Lower leg skin (tissue), 4 donors: ENCODE results near the gene OTUD1. TPM values are rescaled to one million over a fixed set of nuclear protein-coding genes. Genes with fewer than 3 reads are reported as not detected.

Source experiments
- DNase-seq, 2 donors: peaks; one replicate each; pipeline ENCODE4 v3.0.0-alpha.2; 2019; ENCODE audit warnings: low spot score in 2 of 2
- H3K4me3 ChIP-seq: fragments of 200-600 bp; sonication (generic); 2 replicates; pipeline ENCODE4 v1.5.1; 2017; ENCODE audit warnings: mild to moderate bottlenecking, low read depth; ENCODE audit not compliant: poor library complexity, severe bottlenecking
- CTCF ChIP-seq, 3 donors: fragments of 450-650 bp; IDR thresholded peaks; one replicate each; pipeline ENCODE4 v1.5.1; 2016; ENCODE audit warnings: antibody characterized with exemption in 3 of 3, mild to moderate bottlenecking in 3 of 3, moderate library complexity in 2 of 3
- POLR2A ChIP-seq, 2 donors: fragments of 450-650 bp; IDR thresholded peaks; one replicate each; pipeline ENCODE4 v1.6.1; 2016 to 2017; ENCODE audit warnings: antibody characterized with exemption in 2 of 2, mild to moderate bottlenecking in 1 of 2, moderate library complexity in 1 of 2
- whole genome bisulfite sequencing, 2 donors: methylation state at CpG; one replicate each; pipeline ENCODE4 v1.1.5; 2018; 5-methylcytosine and 5-hydroxymethylcytosine counted together
- intact Hi-C: fragments of 100-400 bp; cut with DNase I; formaldehyde crosslinking; loops from one replicate; pipeline ENCODE4 v1.15.0; 2023; ENCODE audit warnings: low total_unique reads
- total RNA-seq, 4 donors: library from RNA; depleted of rRNA; stranded (reverse); fragments of >200 nt; gene quantifications; one replicate each; pipeline ENCODE4 v1.1.0, GENCODE V29; 2016

Gene OTUD1
- total RNA-seq, 4 donors from 2014 or later: 29.4 to 48.5 (median 34.8) TPM

GRCh38 chr10:23406409-23406808 is 32.5 kb upstream of the OTUD1 start:
- no peak overlapping the region for H3K4me3 ChIP-seq
- 71 to 81% methylated on average over 5 of the region's 5 CpGs for WGBS, 2 donors
- no peak for TF ChIP-seq POLR2A (IDR thresholded peaks at IDR 0.05)
- no peak for DNase-seq
- intact Hi-C loops: no loop called here

- TF ChIP-seq CTCF (IDR thresholded peaks at IDR 0.05): no peak
- no peak for TF ChIP-seq POLR2A (IDR thresholded peaks at IDR 0.05)
- no peak for DNase-seq
- WGBS, 2 donors: 65 to 67% methylated on average over 8 of the region's 8 CpGs
- H3K4me3 ChIP-seq: no peak overlapping the region
- intact Hi-C loops: no loop called here
Observed at GRCh38 chr10:23408330-23408976, 30.4 kb upstream of the OTUD1 start.

GRCh38 chr10:23412223-23412622 is 26.7 kb upstream of the OTUD1 start:
- DNase-seq: no peak
- 51 to 64% methylated on average over 2 of the region's 2 CpGs for WGBS, 2 donors
- intact Hi-C loops: no loop called here
- H3K4me3 ChIP-seq: no peak overlapping the region
- no peak for TF ChIP-seq POLR2A (IDR thresholded peaks at IDR 0.05)
- TF ChIP-seq CTCF (IDR thresholded peaks at IDR 0.05): no peak

GRCh38 chr10:23413629-23414089 is 25.2 kb upstream of the OTUD1 start:
- TF ChIP-seq POLR2A (IDR thresholded peaks at IDR 0.05) (no peak), CTCF (IDR thresholded peaks at IDR 0.05) (no peak)
- WGBS, 2 donors: 73 to 82% methylated on average over 5 of the region's 5 CpGs
- no peak for DNase-seq
- H3K4me3 ChIP-seq: no peak overlapping the region
- intact Hi-C loops: no loop called here

- intact Hi-C loops: no loop called here
- WGBS, 2 donors: 75 to 80% methylated on average over 2 of the region's 2 CpGs
- H3K4me3 ChIP-seq: no peak overlapping the region
- TF ChIP-seq POLR2A (IDR thresholded peaks at IDR 0.05): no peak
- TF ChIP-seq CTCF (IDR thresholded peaks at IDR 0.05): no peak
- no peak for DNase-seq
Observed at GRCh38 chr10:23414658-23415057, 24.2 kb upstream of the OTUD1 start.

- intact Hi-C loops: no loop called here
- TF ChIP-seq CTCF (IDR thresholded peaks at IDR 0.05) (no peak), POLR2A (IDR thresholded peaks at IDR 0.05) (no peak)
- no peak overlapping the region for H3K4me3 ChIP-seq
- WGBS, 2 donors: 55 to 60% methylated on average over 1 of the region's 1 CpG
- DNase-seq: no peak
Observed at GRCh38 chr10:23417254-23417653, 21.6 kb upstream of the OTUD1 start.
